CD14-positive monocyte (primary cell): ENCODE data around the gene ZNF33A. TPM values are rescaled to one million over a fixed set of nuclear protein-coding genes. Genes with fewer than 3 reads are reported as not detected.

Source experiments
- DNase-seq, 3 donors: peaks; one replicate each; pipeline ENCODE4 v3.0.0-alpha.2; 2011 to 2022
- H2AFZ ChIP-seq: 2 replicates; pipeline ENCODE4 v1.6.0; 2012; ENCODE audit warnings: mild to moderate bottlenecking, low read depth, low read length, inconsistent platforms; ENCODE audit not compliant: insufficient read depth, poor library complexity, severe bottlenecking
- H3K27ac ChIP-seq, 2 donors: 1 replicate in 1 of 2; 2 replicates in 1 of 2; pipeline ENCODE4 v1.5.1; 2012 to 2013; ENCODE audit warnings: low read length in 2 of 2, control low read depth in 1 of 2, inconsistent platforms in 1 of 2, low read depth in 1 of 2, mild to moderate bottlenecking in 1 of 2
- H3K27me3 ChIP-seq, 2 donors: one replicate each; pipeline versions ENCODE4 v1.6.0 to v1.6.1; 2011 to 2013; ENCODE audit warnings: low read length in 2 of 2; ENCODE audit not compliant: control insufficient read depth in 2 of 2, insufficient read depth in 2 of 2
- H3K36me3 ChIP-seq, 2 donors: replicated peaks in 1 of 2; 1 replicate in 1 of 2; 2 replicates in 1 of 2; pipeline versions ENCODE4 v1.5.1 to v1.6.1; 2012 to 2013; ENCODE audit warnings: low read length in 2 of 2, control low read depth in 1 of 2, inconsistent platforms in 1 of 2, mild to moderate bottlenecking in 1 of 2; ENCODE audit not compliant: insufficient read depth in 2 of 2, control insufficient read depth in 1 of 2
- H3K4me1 ChIP-seq, 2 donors: 1 replicate in 1 of 2; 2 replicates in 1 of 2; pipeline versions ENCODE4 v1.5.1 to v1.6.1; 2012 to 2013; ENCODE audit warnings: low read length in 2 of 2, control low read depth in 1 of 2, inconsistent platforms in 1 of 2, mild to moderate bottlenecking in 1 of 2, moderate library complexity in 1 of 2; ENCODE audit not compliant: insufficient read depth in 2 of 2, control insufficient read depth in 1 of 2
- H3K4me2 ChIP-seq: replicated peaks from 2 replicates; pipeline ENCODE3; 2012; ENCODE audit warnings: low read length, moderate library complexity, mild to moderate bottlenecking; ENCODE audit not compliant: poor library complexity, severe bottlenecking; ENCODE audit errors: extremely low read depth
- H3K4me3 ChIP-seq, 3 experiments: fragments of 200-600 bp in 1 of 3; sonication (generic) in 1 of 3; replicated peaks in 1 of 3; 1 replicate in 2 of 3; 2 replicates in 1 of 3; pipeline ENCODE4 v1.5.1; 2011 to 2013; ENCODE audit warnings: low read length in 3 of 3, mild to moderate bottlenecking in 3 of 3, control low read depth in 2 of 3, low read depth in 2 of 3, inconsistent platforms in 1 of 3, moderate library complexity in 1 of 3
- H3K79me2 ChIP-seq: 2 replicates; pipeline ENCODE4 v1.6.0; 2012; ENCODE audit warnings: mild to moderate bottlenecking, control low read depth, inconsistent platforms, low read length, moderate library complexity; ENCODE audit not compliant: insufficient read depth
- H3K9ac ChIP-seq: 2 replicates; pipeline ENCODE4 v1.6.0; 2017; ENCODE audit warnings: low read length, mild to moderate bottlenecking; ENCODE audit not compliant: insufficient read depth, poor library complexity, severe bottlenecking
- H3K9me3 ChIP-seq, 2 donors: replicated peaks in 1 of 2; 1 replicate in 1 of 2; 2 replicates in 1 of 2; pipeline versions ENCODE4 v1.5.1 to v1.6.1; 2012 to 2013; ENCODE audit warnings: low read length in 2 of 2, control low read depth in 1 of 2; ENCODE audit not compliant: control insufficient read depth in 1 of 2, insufficient read depth in 1 of 2
- H4K20me1 ChIP-seq: 2 replicates; pipeline ENCODE4 v1.6.0; 2012; ENCODE audit warnings: mild to moderate bottlenecking, low read length, control low read depth, moderate library complexity; ENCODE audit not compliant: insufficient read depth
- H3K27ac Mint-ChIP-seq, 7 donors: one replicate each; pipeline ENCODE4 v1.8.0; 2020; ENCODE audit warnings: mild to moderate bottlenecking in 7 of 7, mixed read lengths in 7 of 7, moderate library complexity in 6 of 7, inconsistent platforms in 2 of 7
- H3K27me3 Mint-ChIP-seq, 3 donors: one replicate each; pipeline ENCODE4 v1.8.0; 2021 to 2022; ENCODE audit warnings: low read depth in 3 of 3, mild to moderate bottlenecking in 3 of 3, mixed read lengths in 3 of 3, moderate library complexity in 3 of 3, inconsistent platforms in 1 of 3
- H3K36me3 Mint-ChIP-seq, 2 donors: one replicate each; pipeline ENCODE4 v1.8.0; 2020; ENCODE audit warnings: mixed read lengths in 2 of 2, inconsistent platforms in 1 of 2, mild to moderate bottlenecking in 1 of 2
- H3K4me1 Mint-ChIP-seq: one replicate; pipeline ENCODE4 v1.8.0; 2020; ENCODE audit warnings: mild to moderate bottlenecking, mixed read lengths
- H3K4me3 Mint-ChIP-seq, 2 donors: one replicate each; pipeline ENCODE4 v1.8.0; 2020; ENCODE audit warnings: mild to moderate bottlenecking in 2 of 2, mixed read lengths in 2 of 2, moderate library complexity in 1 of 2
- H3K9me3 Mint-ChIP-seq, 7 donors: one replicate each; pipeline ENCODE4 v1.8.0; 2020 to 2022; ENCODE audit warnings: mixed read lengths in 7 of 7, mild to moderate bottlenecking in 6 of 7, moderate library complexity in 6 of 7, inconsistent platforms in 2 of 7
- CTCF ChIP-seq: fragments of 200-600 bp; IDR thresholded peaks from one replicate; pipeline ENCODE4 v1.8.0; 2022; ENCODE audit warnings: antibody characterized with exemption, mild to moderate bottlenecking
- WGBS: methylation state at CpG from one replicate; pipeline ENCODE4 v1.1.5; 2013; ENCODE audit warnings: missing lambda C conversion rate; ENCODE audit not compliant: insufficient coverage; 5-methylcytosine and 5-hydroxymethylcytosine counted together
- intact Hi-C, 2 donors: fragments of 100-400 bp; cut with micrococcal nuclease; formaldehyde crosslinking; loops; one replicate each; pipeline versions ENCODE4 v1.15.0 to v1.15.1; 2023
- polyA plus RNA-seq, 3 donors: library from polyadenylated mRNA; depleted of rRNA in 1 of 3; unstranded in 2 of 3; stranded (reverse) in 1 of 3; fragments of 300-500 nt in 2 of 3; fragments of >200 nt in 1 of 3; fragmentation: Illumina TruSeq in 2 of 3; gene quantifications; 1 replicate in 2 of 3; 2 replicates in 1 of 3; pipeline ENCODE4 v1.2.3, GENCODE V29; 2012 to 2021

ZNF33A gene
- polyA plus RNA-seq, 3 donors: 10.0 to 24.8 (median 10.3) TPM

GRCh38 chr10:38093816-38094157, 83.3 kb downstream of the ZNF33A start:
- no peak for DNase-seq
- Mint-ChIP-seq H3K9me3 (peaks cover 0 to 2% (median 2%) of the 10 kb centered on the region in 7 donors), H3K36me3 (peaks cover 28 to 32% of the 10 kb centered on the region in 2 donors), H3K27me3 (peaks cover 0 to 2% (median 0%) of the 10 kb centered on the region in 3 donors), H3K27ac (peak overlapping the region; percentile 67 to 94 (median 88)), H3K4me3 (peak overlapping the region; percentile 88 to 92), H3K4me1 (peaks cover 16% of the 10 kb centered on the region)
- Histone ChIP-seq H2AFZ (peak overlapping the region; percentile 100), H3K27me3 (no peaks in the 10 kb centered on the region), H3K27ac (peak overlapping the region in 1 of 2 donors; percentile 87), H3K79me2 (peaks cover 6% of the 10 kb centered on the region), H3K9ac (peak overlapping the region; percentile 86), H4K20me1 (no peaks in the 10 kb centered on the region), H3K9me3 (no peaks in the 10 kb centered on the region), H3K36me3 (peaks cover 12 to 32% of the 10 kb centered on the region in 2 donors), H3K4me1 (peaks cover 13 to 21% of the 10 kb centered on the region in 2 donors), H3K4me2 (peak overlapping the region; percentile 89), H3K4me3 (peak overlapping the region; percentile 48 to 90 (median 71))
- intact Hi-C loops: loop anchor here (1.0 to 10.0 kb wide), 4 partner anchors 79 to 236 kb away; partner anchors contain the start of genes ZNF248 (in 2 of the 2), ZNF33A (in 2 of the 2) and ZNF25 (in 1 of the 2)
- TF ChIP-seq CTCF: no peak
- 10% methylated on average over 10 of the region's 16 CpGs for WGBS

GRCh38 chr10:38094158-38094926, 83.9 kb downstream of the ZNF33A start, which contains the start of gene ZNF37A:
Gene ZNF37A (plus strand): TSS chr10:38094337. CDS start chr10:38096618, 2,281 bp downstream.
- Histone ChIP-seq H3K4me1 (peaks cover 13 to 21% of the 10 kb centered on the region in 2 donors), H3K36me3 (peaks cover 12 to 38% of the 10 kb centered on the region in 2 donors), H3K9me3 (peaks cover 0 to under 1% of the 10 kb centered on the region in 2 donors), H3K79me2 (peaks cover 6% of the 10 kb centered on the region), H3K9ac (peak within 1 kb of the TSS; percentile 86), H2AFZ (peak within 1 kb of the TSS; percentile 100), H3K4me3 (peak within 1 kb of the TSS; percentile 48 to 90 (median 71)), H3K4me2 (peak within 1 kb of the TSS; percentile 89), H4K20me1 (no peaks in the 10 kb centered on the region), H3K27me3 (no peaks in the 10 kb centered on the region), H3K27ac (peak within 1 kb of the TSS; percentile 37 to 87)
- 0% methylated on average over 41 of the region's 59 CpGs for WGBS
- peaks cover 16% of the 10 kb centered on the region for H3K4me1 Mint-ChIP-seq
- DNase-seq: peak; percentile 87 to 92 (median 90)
- peak within 1 kb of the TSS; percentile 88 to 92 for H3K4me3 Mint-ChIP-seq
- H3K27me3 Mint-ChIP-seq: peaks cover 0 to 2% (median 0%) of the 10 kb centered on the region in 3 donors
- H3K27ac Mint-ChIP-seq: peak within 1 kb of the TSS; percentile 67 to 94 (median 88)
- peaks cover 0 to 4% (median 2%) of the 10 kb centered on the region in 7 donors for H3K9me3 Mint-ChIP-seq
- intact Hi-C loops: loop anchor here (1.0 to 10.0 kb wide), 4 partner anchors 80 to 237 kb away; partner anchors contain the start of genes ZNF248 (in 2 of the 2), ZNF33A (in 2 of the 2) and ZNF25 (in 1 of the 2)
- no peak for TF ChIP-seq CTCF
- peaks cover 32 to 38% of the 10 kb centered on the region in 2 donors for H3K36me3 Mint-ChIP-seq
